ENCODE results near the gene UBQLN4.

DNA sequence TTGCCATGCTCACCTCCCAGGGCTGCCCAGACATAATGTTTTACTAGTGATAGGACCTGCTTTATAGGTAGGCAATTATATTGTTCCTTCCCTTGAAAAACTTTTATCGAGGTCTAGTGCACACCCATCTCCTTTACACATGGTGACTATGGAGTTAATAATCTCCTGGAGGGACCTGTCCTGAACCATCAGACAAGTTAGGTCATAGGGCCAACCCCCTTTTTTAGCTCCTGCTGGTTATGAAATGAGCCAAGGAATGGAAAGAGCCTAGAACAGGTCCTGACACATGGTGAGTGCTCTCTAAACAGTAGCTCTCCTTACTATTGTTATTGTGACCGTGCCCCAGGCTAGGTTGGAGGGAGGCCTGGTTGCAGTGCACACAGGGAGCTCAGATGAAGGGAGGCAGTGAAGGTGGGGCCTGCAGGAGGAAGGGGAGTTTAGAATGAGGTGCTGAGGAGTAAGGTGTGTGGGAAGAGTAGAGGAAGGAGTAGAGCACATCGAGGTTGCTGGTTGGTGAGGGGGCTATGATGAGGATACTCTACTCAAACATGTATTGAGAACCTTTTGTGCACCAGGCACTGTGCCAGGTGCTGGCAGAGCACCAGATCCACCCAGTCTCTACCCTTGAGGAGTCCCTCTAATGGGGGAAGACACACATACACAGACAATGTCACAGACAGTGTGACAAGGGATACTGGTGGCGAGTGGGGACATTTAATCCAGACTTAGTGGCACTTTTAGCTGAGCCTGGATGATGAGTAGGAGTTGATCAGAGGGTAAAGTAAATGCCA is 46.8 kb upstream of the UBQLN4 start:
- TF ChIP-seq, protein P1, sequence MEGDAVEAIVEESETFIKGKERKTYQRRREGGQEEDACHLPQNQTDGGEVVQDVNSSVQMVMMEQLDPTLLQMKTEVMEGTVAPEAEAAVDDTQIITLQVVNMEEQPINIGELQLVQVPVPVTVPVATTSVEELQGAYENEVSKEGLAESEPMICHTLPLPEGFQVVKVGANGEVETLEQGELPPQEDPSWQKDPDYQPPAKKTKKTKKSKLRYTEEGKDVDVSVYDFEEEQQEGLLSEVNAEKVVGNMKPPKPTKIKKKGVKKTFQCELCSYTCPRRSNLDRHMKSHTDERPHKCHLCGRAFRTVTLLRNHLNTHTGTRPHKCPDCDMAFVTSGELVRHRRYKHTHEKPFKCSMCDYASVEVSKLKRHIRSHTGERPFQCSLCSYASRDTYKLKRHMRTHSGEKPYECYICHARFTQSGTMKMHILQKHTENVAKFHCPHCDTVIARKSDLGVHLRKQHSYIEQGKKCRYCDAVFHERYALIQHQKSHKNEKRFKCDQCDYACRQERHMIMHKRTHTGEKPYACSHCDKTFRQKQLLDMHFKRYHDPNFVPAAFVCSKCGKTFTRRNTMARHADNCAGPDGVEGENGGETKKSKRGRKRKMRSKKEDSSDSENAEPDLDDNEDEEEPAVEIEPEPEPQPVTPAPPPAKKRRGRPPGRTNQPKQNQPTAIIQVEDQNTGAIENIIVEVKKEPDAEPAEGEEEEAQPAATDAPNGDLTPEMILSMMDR (conservative IDR thresholded peaks at IDR 0.05; ENCODE audit: low read depth, low read length), result no peak
- TF ChIP-seq FOS (IDR thresholded peaks at IDR 0.05; ENCODE audit: low read depth, low read length) (no peak), CHD1 (IDR thresholded peaks at IDR 0.05; ENCODE audit: low read depth, low read length) (no peak), CEBPB (IDR thresholded peaks at IDR 0.05; ENCODE audit: low read depth, low read length) (no peak), POLR2A (IDR thresholded peaks at IDR 0.05; ENCODE audit: low read depth, low read length) (no peak), RAD21 (IDR thresholded peaks at IDR 0.05; ENCODE audit: low read length) (no peak), BHLHE40 (IDR thresholded peaks at IDR 0.05; ENCODE audit: low read depth, low read length) (no peak), SMC3 (IDR thresholded peaks at IDR 0.05; ENCODE audit: low read depth, low read length) (no peak), MXI1 (IDR thresholded peaks at IDR 0.05; ENCODE audit: borderline replicate concordance, low read depth, low read length) (no peak), RFX5 (IDR thresholded peaks at IDR 0.05; ENCODE audit: low read depth, low read length) (no peak)
- TF ChIP-seq, protein P2, sequence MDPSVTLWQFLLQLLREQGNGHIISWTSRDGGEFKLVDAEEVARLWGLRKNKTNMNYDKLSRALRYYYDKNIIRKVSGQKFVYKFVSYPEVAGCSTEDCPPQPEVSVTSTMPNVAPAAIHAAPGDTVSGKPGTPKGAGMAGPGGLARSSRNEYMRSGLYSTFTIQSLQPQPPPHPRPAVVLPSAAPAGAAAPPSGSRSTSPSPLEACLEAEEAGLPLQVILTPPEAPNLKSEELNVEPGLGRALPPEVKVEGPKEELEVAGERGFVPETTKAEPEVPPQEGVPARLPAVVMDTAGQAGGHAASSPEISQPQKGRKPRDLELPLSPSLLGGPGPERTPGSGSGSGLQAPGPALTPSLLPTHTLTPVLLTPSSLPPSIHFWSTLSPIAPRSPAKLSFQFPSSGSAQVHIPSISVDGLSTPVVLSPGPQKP (IDR thresholded peaks at IDR 0.05; ENCODE audit: borderline replicate concordance, low read depth, low read length), result no peak
